ENCODE data around the gene PAIP1.
"Not testable (repeated sequence)": the region's sequence is repeated elsewhere in the genome, so short reads cannot be mapped to it uniquely, and the experiment has no call there.

Gene PAIP1

GRCh38 chr5:43570450-43571158 is 13.7 kb upstream of the PAIP1 start:
- DNase-seq (ENCODE audit: low read depth in 2 of 2), result no peak

- DNase-seq (ENCODE audit: low read depth in 2 of 2), result no peak
Observed at GRCh38 chr5:43569236-43569746, 12.4 kb upstream of the PAIP1 start.

GRCh38 chr5:43567967-43568366 is 11.1 kb upstream of the PAIP1 start:
- no peak for DNase-seq (ENCODE audit: low read depth in 2 of 2)

- DNase-seq (ENCODE audit: low read depth in 2 of 2), result no peak
Observed at GRCh38 chr5:43565043-43565442, 8.2 kb upstream of the PAIP1 start.

- no peak for DNase-seq (ENCODE audit: low read depth in 2 of 2)
Observed at GRCh38 chr5:43564289-43564850, 7.5 kb upstream of the PAIP1 start.

GRCh38 chr5:43563321-43563720 is 6.4 kb upstream of the PAIP1 start:
- DNase-seq (ENCODE audit: low read depth in 2 of 2), result no peak

- DNase-seq (ENCODE audit: low read depth in 2 of 2), result no peak
Observed at GRCh38 chr5:43561356-43561755, 4.5 kb upstream of the PAIP1 start.

- peak; percentile 31 to 33 for DNase-seq (ENCODE audit: low read depth in 2 of 2)
Observed at GRCh38 chr5:43560128-43560527, 3.3 kb upstream of the PAIP1 start.

- DNase-seq (ENCODE audit: low read depth in 2 of 2), result not testable (repeated sequence)
Observed at GRCh38 chr5:43556607-43556856, 345 bp downstream of the PAIP1 start.

- DNase-seq (ENCODE audit: low read depth in 2 of 2), result no peak
Observed at GRCh38 chr5:43555895-43556606, 826 bp downstream of the PAIP1 start.

- DNase-seq (ENCODE audit: low read depth in 2 of 2), result no peak
Observed at GRCh38 chr5:43554497-43554896, 2.4 kb downstream of the PAIP1 start.

GRCh38 chr5:43553381-43553780 is 3.5 kb downstream of the PAIP1 start:
- DNase-seq (ENCODE audit: low read depth in 2 of 2), result no peak

GRCh38 chr5:43551731-43552130 is 5.1 kb downstream of the PAIP1 start:
- DNase-seq (ENCODE audit: low read depth in 2 of 2), result no peak

- DNase-seq (ENCODE audit: low read depth in 2 of 2), result not testable (repeated sequence)
Observed at GRCh38 chr5:43549272-43549671, 7.6 kb downstream of the PAIP1 start.

- no peak for DNase-seq (ENCODE audit: low read depth in 2 of 2)
Observed at GRCh38 chr5:43548358-43548757, 8.5 kb downstream of the PAIP1 start.

GRCh38 chr5:43547532-43547931 is 9.3 kb downstream of the PAIP1 start:
- DNase-seq (ENCODE audit: low read depth in 2 of 2), result no peak

- DNase-seq (ENCODE audit: low read depth in 2 of 2), result no peak
Observed at GRCh38 chr5:43543434-43543833, 13.4 kb downstream of the PAIP1 start.

- DNase-seq (ENCODE audit: low read depth in 2 of 2), result no peak
Observed at GRCh38 chr5:43540746-43541145, 16.1 kb downstream of the PAIP1 start.

GRCh38 chr5:43536972-43537371 is 19.9 kb downstream of the PAIP1 start:
- DNase-seq (ENCODE audit: low read depth in 2 of 2), result no peak

GRCh38 chr5:43533646-43534045 is 23.2 kb downstream of the PAIP1 start:
- DNase-seq (ENCODE audit: low read depth in 2 of 2), result no peak

GRCh38 chr5:43530648-43531047 is 26.2 kb downstream of the PAIP1 start:
- no peak for DNase-seq (ENCODE audit: low read depth in 2 of 2)

- DNase-seq (ENCODE audit: low read depth in 2 of 2), result peak; percentile 12 to 20
Observed at GRCh38 chr5:43523662-43524072, 33.2 kb downstream of the PAIP1 start.

GRCh38 chr5:43520615-43521014 is 36.3 kb downstream of the PAIP1 start:
- no peak for DNase-seq (ENCODE audit: low read depth in 2 of 2)

Data from fibroblast of skin of left quadriceps (primary cell).